HG02678 (cell line): Measurements from ENCODE around the gene MRGPRX4.
"Not testable (repeated sequence)": the region's sequence is repeated elsewhere in the genome, so short reads cannot be mapped to it uniquely, and the experiment has no call there.

ENCODE experiments used
- ATAC-seq: cut with Tn5 transposase; IDR thresholded peaks from one replicate; pipeline ENCODE4 v1.9.1; 2021; ENCODE audit warnings: mild to moderate bottlenecking, moderate library complexity; ENCODE audit not compliant: unreplicated experiment

MRGPRX4 gene

DNA sequence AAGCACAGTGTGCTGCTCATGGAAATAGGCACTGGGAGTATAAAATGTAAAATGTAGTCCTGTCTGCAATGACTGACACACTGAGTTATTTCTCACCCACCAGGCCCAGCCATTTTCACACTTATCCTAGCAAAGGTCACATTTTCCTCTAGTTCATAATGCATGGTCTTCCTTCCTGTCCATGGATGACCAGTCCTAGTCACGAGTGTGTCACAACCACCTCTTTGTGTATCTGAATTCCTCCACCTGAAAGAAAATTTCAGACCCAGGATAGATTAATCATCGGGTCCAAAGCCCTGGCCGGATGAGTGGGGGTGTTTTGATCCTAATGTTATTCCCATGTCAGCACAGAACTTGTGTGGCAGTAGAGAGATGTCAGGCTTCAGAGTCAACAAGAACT is at the start of gene MRGPRX4:
Gene MRGPRX4 (plus strand): TSS at position 172 of the 400 bp plus-strand sequence. CDS start 420 bp downstream, outside the sequence.
- ATAC-seq = no peak

DNA sequence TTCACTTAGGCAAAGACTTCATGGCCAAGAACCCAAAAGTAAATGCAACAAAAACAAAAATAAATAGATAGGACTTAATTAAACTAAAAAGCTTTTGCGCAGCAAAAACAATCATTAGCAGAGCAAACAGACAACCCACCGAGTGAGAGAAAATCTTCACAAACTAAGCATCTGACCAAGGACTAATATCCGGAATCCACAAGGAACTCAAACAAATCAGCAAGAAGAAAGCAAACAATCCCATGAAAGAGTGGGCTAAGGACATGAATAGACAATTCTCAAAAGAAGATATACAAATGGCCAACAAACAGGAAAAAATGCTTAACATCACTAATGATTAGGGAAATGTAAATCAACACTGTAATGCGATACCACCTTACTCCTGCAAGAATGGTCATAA is 41.5 kb upstream of the MRGPRX4 start:
- ATAC-seq = not testable (repeated sequence)

DNA sequence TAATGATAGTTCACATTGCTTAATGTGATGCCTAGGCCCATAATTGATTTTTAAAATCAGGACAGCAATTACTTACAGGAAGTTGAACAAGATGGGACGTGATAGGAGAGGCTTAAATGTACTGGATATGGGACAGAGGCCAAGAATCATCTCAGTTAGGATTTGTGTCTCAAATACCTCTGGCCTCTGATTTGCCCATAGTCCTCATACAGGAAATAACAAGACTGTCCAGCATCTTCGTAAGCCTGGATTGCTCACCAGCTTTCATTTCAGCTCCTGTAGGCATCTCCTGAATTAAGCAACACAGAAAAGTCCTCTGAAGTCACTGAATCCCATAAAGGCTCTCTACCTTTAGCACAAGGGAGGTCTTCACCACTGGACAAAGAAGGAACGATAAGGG is 40.3 kb upstream of the MRGPRX4 start, which contains the start of gene MRGPRX3:
Gene MRGPRX3 (plus strand): TSS at position 231 of the 400 bp plus-strand sequence. CDS start 4,632 bp downstream, outside the sequence.
- ATAC-seq = no peak

DNA sequence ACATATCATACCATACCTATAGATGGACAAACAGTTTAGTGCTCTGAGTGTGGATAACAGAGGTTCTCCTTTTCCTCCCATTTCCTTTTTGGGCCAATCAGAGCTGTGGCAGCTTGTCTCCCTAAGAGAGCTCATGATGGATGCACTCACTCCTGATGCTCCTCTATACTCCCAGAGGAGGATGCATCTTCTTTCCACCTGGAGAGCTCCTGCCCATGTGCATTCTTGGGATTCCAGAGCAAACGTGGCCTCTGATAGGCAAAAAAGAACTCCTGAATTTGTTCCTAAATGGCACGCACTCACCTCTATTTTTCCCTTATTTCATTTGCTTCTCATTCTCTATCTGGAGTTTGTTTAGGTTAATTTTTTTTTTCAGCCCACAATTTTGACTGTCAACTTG is 37.3 kb upstream of the MRGPRX4 start:
- no peak for ATAC-seq

- no peak for ATAC-seq
These were observed 35.3 kb upstream of the MRGPRX4 start for GRCh38 chr11:18137186-18137800.

GRCh38 chr11:18140145-18140544 is 32.5 kb upstream of the MRGPRX4 start:
- no peak for ATAC-seq

DNA sequence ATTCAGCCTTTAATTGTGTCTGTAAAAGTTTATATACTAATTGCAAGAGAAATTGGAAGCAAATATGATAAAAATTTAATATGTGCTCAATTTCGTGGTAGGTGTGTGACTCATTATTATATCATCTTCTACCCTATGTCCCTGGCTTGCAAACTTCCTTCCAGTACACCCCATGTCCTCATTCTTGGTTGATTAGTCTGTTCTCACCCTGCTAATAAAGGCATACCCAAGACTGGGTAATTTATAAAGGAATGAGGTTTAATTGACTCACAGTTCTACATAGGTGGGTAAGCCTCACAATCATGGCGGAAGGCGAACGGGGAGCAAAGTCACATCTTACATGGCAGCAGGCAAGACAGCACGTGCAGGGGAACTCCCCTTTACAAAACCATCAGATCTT is 28.4 kb upstream of the MRGPRX4 start:
- no peak for ATAC-seq

- no peak for ATAC-seq
These were observed 27.6 kb upstream of the MRGPRX4 start for GRCh38 chr11:18145025-18145424.

DNA sequence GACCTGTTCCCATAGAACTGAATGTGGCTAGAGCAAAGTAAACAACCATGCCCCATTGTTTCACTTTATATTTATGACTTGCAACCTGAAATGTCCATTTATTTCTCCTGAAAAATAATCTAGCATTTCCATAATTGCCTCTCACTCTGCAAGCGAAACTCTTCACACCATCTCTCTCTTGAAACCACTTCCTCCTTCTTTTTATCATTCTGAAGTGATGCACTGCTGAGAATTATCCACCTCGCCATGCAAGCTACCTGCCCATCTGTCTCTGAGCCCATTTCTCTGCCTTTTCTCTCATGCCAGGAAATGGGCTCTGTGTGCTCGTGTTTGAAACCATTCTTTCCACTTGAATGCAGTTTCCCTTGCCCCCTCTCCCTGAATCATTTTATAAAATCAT is 26.8 kb upstream of the MRGPRX4 start:
- ATAC-seq = no peak

GRCh38 chr11:18151581-18151980 is 21.1 kb upstream of the MRGPRX4 start:
- ATAC-seq = no peak

DNA sequence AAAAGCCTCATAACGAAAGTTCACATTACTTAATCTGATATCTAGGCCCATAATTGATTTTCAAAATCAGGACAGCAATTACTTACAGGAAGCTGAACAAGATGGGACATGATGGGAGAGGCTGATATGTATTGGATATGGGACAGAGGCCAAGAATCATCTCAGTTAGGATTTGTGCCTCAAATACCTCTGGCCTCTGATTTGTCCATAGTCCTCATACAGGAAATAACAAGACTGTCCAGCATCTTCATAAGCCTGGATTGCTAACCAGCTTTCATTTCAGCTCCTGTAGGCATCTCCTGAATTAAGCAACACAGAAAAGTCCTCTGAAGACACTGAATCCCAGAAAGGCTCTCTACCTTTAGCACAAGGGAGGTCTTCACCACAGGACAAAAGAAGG is 4.3 kb upstream of the MRGPRX4 start:
- ATAC-seq = no peak

DNA sequence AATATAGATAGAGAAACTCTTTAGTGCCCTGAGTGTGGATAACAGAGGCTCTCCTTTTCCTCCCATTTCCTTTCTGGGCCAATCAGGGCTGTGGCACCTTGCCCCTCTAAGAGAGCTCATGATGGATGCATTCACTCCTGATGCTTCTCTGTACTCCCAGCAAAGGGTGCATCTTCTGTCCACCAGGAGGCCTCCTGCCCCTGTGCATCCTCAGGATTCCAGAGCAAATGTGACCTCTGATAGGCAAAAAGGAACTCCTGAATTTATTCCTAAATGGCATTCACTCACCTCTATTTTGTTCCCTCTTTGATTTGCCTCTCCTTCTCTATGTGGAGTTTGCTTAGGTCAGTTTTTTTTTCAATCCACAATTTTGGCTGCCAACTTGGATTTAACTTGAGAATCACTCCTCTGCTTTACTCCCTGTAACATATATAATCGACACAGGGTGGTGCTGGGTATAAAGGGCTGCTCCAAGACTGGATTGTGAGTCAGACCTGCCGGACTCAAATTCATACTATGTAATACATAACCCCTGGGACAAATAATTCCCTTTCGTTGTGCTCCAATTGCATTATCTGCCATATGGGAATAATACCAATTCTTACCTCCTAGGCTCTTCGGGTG is 1.1 kb upstream of the MRGPRX4 start:
- no peak for ATAC-seq

GRCh38 chr11:18173225-18173866 is 709 bp downstream of the MRGPRX4 start:
- peak; percentile 57 for ATAC-seq

GRCh38 chr11:18188796-18189195 is 16.2 kb downstream of the MRGPRX4 start:
- no peak for ATAC-seq

DNA sequence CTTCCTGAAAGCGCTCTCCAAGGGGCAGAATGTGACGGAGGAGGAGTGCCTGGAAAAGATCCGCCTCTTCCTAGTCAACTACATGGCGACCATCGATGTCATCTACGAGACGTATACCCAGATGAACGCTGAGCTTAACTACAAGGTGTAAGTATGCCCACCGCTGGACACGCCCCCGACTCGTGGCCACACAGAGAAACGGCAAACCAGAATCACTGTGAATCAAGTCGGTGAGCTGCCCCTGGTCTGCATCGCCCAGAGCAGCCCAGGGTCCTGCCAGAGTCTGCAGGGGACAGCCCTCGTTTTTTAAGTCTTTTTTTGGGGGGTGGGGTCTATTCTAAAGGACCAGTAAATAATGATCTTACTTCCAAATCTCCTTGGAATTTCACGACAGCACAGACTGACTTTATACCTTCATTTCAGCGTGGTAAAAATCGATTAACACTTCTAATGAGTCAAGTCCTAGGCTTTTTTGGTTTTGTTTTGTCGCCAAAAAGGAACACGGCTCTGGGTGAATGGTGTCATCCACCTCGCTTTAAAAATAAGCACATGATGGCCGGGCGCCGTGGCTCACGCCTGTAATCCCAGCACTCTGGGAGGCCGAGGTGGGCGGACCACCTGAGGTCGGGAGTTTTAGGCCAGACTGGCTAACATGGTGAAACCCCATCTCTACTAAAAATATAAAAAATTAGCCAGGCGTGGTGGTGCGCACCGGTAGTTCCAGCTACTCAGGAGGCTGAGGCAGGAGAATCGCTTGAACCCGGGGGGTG is 17.0 kb downstream of the MRGPRX4 start:
- ATAC-seq = not testable (repeated sequence)

- no peak for ATAC-seq
These were observed 18.7 kb downstream of the MRGPRX4 start for GRCh38 chr11:18191376-18191775.

GRCh38 chr11:18193010-18193409 is 20.4 kb downstream of the MRGPRX4 start:
- ATAC-seq = peak; percentile 50

- ATAC-seq = no peak
These were observed 23.9 kb downstream of the MRGPRX4 start for GRCh38 chr11:18196532-18196931.

DNA sequence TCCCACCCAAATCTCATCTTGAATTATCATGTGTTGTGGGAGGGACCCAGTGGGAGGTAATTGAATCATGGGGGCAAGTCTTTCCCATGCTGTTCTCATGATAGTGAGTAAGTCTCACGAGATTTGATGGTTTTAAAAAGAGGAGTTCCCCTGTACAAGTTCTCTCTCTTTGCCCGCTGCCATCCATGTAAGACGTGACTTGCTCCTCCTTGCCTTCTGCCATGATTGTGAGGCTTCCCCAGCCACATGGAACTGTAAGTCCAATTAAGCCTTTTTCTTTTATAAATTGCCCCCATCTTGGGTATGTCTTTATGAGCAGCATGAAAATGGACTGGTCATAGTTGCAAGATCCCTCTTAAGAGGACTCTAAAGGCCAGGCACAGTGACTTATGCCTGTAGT is 25.1 kb downstream of the MRGPRX4 start:
- ATAC-seq = not testable (repeated sequence)

- no peak for ATAC-seq
These were observed 31.1 kb downstream of the MRGPRX4 start for GRCh38 chr11:18203723-18204122.

GRCh38 chr11:18204220-18204619 is 31.6 kb downstream of the MRGPRX4 start:
- ATAC-seq = no peak
